ENCODE results near the gene TMEM200B.
"Not testable (repeated sequence)": the region's sequence is repeated elsewhere in the genome, so short reads cannot be mapped to it uniquely, and the experiment has no call there.

Gene TMEM200B

DNA sequence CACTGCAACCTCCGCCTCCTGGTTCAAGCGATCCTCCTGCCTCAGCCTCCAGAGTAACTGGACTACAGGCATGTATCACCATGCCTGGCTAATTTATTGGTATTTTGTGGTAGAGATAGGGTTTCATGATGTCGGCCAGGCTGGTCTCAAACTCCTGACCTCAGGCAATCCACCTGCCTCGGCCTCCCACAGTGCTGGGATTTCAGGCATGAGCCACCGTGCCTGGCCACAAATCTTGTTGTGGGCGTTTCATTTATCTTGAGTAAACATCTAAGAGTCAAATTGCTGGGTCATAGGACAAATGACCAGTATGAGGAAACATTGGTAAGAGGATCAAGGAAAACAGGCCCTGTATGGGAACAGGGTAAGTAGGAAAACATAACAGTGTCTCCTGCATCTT is 17.9 kb downstream of the TMEM200B start:
- no peak for DNase-seq

DNA sequence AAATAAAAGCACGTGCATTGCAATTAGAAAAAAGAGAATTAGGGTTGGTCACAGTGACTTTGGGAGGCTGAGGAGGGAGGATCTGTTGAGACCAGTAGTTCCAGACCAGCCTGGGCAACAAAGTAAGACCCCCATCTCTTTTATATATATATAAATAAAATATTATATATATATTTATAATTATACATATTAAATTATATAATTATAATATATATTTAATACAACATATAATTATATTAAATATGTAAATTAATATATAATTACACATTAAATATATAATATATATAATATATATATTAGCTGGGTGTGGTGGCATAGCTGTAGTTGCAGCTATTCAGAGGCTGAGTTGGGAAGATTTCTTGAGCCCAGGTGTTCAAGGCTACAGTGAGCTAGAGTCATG is 23.2 kb downstream of the TMEM200B start:
- no peak for DNase-seq

DNA sequence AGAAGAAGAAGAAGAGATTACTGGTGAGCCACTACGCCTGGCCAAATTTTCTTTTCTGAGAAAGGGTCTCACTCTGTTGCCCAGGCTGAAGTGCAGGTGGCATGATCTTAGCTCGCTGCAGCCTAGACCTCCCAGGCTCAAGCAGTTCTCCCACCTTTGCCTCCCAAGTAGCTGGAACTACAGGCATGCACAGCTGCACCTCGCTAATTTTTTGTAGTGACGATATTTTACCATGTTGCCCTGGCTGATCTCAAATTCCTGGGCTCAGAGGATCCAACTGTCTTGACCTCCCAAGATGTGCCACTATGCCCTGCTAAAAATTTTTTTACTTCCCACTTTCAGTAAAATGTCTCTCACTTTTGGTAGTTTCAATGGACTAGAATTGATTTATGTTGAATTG is 24.4 kb downstream of the TMEM200B start:
- DNase-seq: no peak

DNA sequence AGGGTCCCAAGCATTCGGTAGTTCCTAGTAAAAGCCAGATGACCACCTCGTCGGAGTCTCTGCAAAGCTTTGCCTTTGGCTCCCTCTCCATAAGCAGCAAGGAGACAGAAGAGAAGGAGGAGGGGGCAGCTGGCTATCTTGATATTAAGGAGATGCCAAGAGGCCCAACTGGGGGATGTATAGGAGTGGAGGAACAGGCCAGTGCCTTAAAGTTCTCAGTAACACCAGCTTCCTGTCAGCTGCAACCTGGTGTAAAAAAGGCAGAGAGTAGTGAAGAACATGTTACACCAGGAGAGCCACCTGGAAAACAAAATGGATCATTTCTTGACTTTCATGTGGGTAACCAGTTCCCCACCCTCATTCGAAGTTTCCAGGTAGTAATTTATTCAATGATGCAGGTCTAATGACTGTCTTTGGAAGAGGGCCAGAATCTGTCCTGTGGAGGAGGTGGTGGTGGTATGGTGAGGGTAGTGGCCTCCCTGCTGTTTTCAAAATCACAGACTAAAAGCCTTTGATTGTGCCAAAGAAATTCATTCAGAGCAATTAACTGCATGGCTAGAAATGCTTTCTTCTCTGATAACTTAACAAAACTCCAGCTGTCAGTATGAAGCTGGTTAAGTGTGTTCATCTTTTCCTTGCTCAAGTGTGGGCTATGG is 27.3 kb downstream of the TMEM200B start:
- DNase-seq: no peak

DNA sequence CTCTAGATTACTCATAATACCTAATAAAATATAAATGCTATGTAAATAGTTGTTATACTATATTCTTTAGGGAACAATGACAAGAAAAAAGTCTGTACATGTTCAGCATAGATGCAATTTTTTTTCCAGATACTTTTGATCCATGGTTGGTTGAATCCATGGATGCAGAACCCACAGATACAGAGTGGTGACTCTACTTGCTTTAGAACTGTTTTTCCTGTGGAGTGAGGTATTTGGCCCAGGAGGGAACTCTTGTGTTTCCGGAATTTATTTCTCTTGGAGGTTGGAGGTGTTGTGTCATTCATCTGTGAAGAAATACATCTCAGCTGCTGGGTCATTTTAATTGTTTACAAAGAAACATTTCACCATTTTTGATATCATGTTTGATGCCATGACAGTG is 28.7 kb downstream of the TMEM200B start:
- no peak for DNase-seq

DNA sequence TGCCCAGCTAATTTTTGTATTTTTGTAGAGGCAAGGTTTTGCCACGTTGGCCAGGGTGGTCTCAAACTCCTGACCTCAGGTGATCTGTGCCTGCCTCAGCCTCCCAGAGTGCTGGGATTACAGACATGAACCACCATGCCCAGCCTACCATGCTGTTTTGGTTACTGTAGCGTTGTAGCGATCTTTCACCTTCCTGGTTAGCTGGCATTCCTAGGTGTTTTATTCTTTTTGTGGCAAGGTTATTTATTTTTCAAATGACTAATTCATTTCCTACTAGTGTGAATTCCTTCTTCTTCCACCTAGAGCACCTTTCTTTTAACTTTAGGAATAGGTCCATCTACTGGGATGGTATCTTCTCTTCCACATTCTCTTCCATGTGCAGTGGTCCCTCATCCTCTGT is 29.3 kb downstream of the TMEM200B start:
- no peak for DNase-seq

DNA sequence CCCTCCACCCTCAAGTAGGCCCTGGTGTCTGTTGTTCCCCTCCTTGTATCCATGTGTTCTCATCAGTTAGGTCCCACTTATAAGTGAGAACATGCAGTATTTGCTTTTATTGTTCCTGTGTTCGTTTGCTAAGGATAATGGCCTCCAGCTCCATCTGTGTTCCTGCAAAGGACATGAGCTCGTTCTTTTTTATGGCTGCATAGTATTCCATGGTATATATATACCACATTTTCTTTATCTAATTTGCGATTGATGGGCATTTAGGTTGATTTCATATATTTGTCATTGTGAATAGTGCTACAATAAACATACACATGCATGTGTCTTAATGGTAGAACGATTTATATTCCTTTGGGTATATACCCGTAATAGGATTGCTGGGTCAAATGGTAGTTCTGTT is 31.0 kb downstream of the TMEM200B start:
- DNase-seq: not testable (repeated sequence)

DNA sequence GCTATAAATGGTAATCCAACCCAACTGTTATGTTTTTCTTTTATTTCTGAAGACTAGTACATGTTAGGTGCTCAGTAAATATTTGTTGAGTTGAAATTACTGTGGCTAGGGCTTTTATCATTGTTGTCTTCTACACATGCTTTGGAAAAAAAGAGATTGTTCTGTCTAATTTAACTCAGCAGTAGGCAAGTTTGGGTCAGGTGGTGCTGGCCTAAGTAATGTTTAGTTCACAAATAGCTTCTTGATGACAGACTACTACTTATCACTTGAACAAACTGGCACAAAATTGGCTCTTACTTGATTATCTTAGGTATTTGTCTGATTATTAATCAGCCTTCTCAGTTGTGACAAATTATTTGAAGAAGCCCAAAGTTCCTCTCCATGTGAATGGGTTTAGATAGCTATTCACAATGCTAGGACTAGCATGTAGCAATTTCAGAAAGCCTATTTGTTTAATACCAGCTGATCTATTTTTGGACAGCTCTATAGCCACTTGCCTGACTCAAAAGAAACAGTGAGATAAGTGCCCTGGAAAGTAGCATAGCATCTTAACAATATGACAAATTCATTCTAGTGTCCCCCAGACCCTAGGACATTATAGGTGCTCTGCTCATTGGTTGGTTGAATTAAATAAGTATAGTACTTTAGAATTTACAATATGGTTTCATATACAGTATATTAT is 32.6 kb downstream of the TMEM200B start:
- DNase-seq: peak; percentile 42

DNA sequence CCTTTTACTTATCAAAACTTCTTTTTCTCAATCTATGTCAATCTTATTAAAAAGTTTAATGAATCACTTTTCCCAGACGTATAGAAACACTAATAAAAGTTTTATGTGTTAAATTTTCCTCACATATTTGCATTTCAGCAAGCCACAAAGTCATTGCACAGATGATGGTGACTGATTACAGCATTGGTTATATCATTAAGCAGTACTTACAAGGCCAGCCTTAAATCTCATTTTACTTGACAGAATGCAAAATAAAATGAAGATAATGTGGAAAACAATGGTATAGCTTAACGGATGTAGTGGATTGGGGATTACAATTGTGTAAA is 39.5 kb downstream of the TMEM200B start:
- DNase-seq: no peak

DNA sequence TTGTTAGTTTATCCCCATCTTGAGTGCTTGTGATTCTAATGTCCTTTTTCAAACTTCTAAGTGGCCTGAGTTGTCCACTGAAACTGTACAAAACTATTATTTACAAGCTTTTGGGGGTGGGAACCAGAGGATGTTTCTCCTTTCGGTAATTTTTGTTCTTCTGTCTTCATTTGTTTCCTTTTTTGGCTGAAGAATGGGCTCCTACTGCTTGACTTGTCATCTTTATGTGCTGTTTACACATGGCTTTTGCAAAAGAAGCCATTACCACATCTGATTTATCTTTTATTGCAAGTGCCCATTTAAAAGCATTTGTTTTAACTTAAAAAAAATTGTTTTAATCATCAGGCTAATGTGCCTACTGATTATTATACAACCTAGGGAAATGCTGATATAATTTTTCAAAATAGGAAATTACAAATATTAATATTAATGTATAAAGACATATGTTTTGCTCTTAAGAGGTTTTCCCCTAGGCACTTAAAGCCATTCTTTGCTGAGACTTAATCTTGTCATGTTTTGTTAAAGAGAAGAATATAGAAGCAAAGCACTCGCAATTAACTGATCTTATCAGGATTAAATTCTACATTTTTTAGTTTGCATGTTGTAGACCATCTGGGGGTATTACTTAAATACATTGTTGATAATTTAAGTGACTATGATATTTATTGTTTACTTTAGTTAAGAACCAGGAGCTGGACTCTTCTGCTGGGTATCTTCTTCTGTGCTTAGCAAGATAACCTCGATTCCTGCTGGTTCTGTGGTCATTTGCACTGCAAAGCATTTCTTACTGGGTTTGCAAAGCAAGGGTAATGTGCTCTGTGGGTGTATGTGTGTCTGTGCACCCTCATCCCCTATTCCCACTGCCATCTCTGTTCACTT is 40.1 kb downstream of the TMEM200B start:
- no peak for DNase-seq

DNA sequence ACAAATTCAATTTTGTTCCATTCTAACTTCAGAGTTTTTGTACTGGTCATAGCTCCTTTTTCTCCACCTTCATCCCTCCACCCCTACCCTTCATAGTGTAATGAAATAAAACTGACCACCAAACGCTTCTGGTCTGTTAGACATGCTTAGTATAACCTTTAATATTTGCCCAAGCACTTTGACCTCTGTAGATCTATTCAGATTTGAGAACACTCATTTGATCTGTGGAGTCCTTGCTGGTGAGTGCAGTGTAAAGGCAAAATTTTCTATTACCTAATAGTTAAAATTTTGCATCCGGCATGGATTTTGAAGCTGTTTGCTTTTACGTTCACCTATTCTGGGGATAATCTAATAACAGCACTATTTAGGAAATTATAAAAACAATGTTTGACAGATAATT is 41.2 kb downstream of the TMEM200B start:
- no peak for DNase-seq

DNA sequence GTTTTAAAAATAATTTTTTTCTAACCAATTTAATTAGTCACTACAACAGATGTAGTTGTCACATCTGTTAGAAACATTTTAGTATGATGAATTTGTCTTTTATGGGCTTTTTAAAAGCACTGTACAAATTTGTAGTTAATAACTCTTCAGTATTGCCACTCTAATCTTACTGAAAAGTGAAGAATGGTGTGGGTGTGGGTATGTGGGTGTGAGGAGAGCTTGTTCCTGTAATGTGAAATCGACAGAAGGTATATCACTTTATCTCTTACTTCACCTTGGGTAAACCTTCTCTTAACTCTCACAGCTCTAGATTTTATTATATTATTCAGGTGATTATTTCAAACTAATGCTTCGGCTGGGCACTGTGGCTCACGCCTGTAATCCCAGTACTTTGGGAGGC is 42.5 kb downstream of the TMEM200B start:
- no peak for DNase-seq

DNA sequence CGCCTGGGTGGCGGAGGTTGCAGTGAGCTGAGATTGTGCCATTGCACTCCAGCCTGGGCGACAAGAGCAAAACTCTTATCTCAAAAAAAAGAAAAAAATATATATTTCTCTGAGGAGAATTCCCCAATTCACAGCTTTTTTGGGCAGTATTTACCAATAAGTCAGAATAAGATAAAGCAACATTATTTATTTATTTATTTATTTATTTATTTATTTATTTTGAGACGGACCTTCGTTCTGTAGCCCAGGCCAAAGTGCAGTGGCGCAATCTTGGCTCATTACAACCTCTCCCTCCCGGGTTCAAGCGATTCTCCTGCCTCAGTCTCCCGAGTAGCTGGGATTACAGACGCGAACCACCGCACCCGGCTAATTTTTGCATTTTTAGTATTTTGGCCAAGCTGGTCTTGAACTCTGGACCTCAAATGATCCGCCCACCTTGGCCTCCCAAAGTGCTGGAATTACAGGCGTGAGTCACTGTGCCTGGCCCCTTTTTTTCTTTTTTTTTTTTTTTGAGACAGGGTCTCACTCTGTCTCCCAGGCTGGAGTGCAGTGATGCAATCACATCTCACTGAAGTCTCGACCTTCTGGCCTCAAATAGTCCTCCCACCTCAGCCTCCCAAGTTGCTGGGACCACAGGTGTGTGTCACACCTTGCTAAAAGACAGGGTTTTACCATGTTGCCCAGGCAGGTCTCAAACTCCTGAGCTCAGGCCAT is 43.6 kb downstream of the TMEM200B start:
- not testable (repeated sequence) for DNase-seq

DNA sequence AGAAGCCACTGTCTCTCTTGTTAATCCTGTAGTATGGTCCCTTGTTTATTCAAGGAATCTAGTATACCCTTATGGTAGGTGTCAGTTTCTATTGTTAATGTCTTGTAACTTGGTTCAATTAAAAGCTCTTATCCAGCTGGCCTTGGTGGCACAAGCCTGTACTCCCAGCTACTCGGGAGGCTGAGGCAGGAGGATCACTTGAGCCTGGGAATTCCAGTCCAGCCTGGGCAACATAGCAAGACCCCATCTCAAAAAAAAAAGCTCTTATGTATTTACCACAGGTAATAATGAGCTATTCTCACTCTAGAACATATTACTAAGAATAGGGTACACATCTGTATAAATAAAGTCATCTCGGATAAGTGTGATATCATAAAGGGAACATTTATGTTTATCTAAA is 46.5 kb downstream of the TMEM200B start:
- DNase-seq: no peak

Measured in DMS53 (cell line).